Calu3 (cell line): ENCODE results near the gene PPP2R3B. TPM values are rescaled to one million over a fixed set of nuclear protein-coding genes. Genes with fewer than 3 reads are reported as not detected.
"Not testable (repeated sequence)": the region's sequence is repeated elsewhere in the genome, so short reads cannot be mapped to it uniquely, and the experiment has no call there.

Source experiments
- Bru-seq: library from RNA; stranded (reverse); fragments of 400-500 nt; gene quantifications from one replicate; lab custom pipeline; 2021; lab: Mats Ljungman, UMichigan
- BruChase-seq, 2 experiments: library from RNA; stranded (reverse); fragments of 400-500 nt; gene quantifications; one replicate each; lab custom pipeline; 2021; lab: Mats Ljungman, UMichigan
- BruUV-seq: library from RNA; stranded (reverse); fragments of 400-500 nt; replicated peaks from 2 replicates; lab custom pipeline; 2021; lab: Mats Ljungman, UMichigan
- CTCF ChIA-PET: fragments of 300-600 bp; sonication (Branson Sonifier 250); formaldehyde crosslinking; loops from one replicate; lab custom pipeline; 2022; ENCODE audit warnings: antibody characterized with exemption; lab: Charles Lee
- DNase-seq: peaks from one replicate; pipeline ENCODE4 v3.0.0; 2022
- H3K27ac Mint-ChIP-seq: one replicate; pipeline ENCODE4 v1.8.0; 2022; ENCODE audit warnings: mixed read lengths; ENCODE audit not compliant: unreplicated experiment
- H3K27me3 Mint-ChIP-seq: one replicate; pipeline ENCODE4 v1.8.0; 2022; ENCODE audit warnings: mixed read lengths; ENCODE audit not compliant: unreplicated experiment
- H3K36me3 Mint-ChIP-seq: one replicate; pipeline ENCODE4 v1.8.0; 2022; ENCODE audit warnings: mild to moderate bottlenecking, moderate library complexity, mixed read lengths; ENCODE audit not compliant: insufficient read depth, unreplicated experiment
- H3K4me1 Mint-ChIP-seq: one replicate; pipeline ENCODE4 v1.8.0; 2022; ENCODE audit warnings: mild to moderate bottlenecking, low read depth, mixed read lengths; ENCODE audit not compliant: unreplicated experiment
- H3K4me3 Mint-ChIP-seq: one replicate; pipeline ENCODE4 v1.8.0; 2022; ENCODE audit warnings: mild to moderate bottlenecking, low read depth, moderate library complexity, mixed read lengths; ENCODE audit not compliant: unreplicated experiment
- H3K9me3 Mint-ChIP-seq: one replicate; pipeline ENCODE4 v1.8.0; 2022; ENCODE audit warnings: low read depth, mixed read lengths; ENCODE audit not compliant: unreplicated experiment
- intact Hi-C: fragments of 100-400 bp; cut with micrococcal nuclease; formaldehyde crosslinking; loops from one replicate; pipeline ENCODE4 v1.10.0; 2022; ENCODE audit not compliant: unreplicated experiment
- long read RNA-seq: library from polyadenylated mRNA; stranded (forward); transcript quantifications from one replicate; pipeline ENCODE4 v2.0.0, GENCODE V29; 2022
- total RNA-seq: library from RNA; stranded (reverse); gene quantifications from 2 replicates; pipeline ENCODE4 v1.2.3, GENCODE V29; 2022
- TF ChIP-seq, protein P1 (sequence below): fragments of 200-600 bp; IDR thresholded peaks from one replicate; pipeline ENCODE4 v1.8.0; 2022; ENCODE audit warnings: antibody characterized with exemption; ENCODE audit not compliant: unreplicated experiment

PPP2R3B gene, protein sequence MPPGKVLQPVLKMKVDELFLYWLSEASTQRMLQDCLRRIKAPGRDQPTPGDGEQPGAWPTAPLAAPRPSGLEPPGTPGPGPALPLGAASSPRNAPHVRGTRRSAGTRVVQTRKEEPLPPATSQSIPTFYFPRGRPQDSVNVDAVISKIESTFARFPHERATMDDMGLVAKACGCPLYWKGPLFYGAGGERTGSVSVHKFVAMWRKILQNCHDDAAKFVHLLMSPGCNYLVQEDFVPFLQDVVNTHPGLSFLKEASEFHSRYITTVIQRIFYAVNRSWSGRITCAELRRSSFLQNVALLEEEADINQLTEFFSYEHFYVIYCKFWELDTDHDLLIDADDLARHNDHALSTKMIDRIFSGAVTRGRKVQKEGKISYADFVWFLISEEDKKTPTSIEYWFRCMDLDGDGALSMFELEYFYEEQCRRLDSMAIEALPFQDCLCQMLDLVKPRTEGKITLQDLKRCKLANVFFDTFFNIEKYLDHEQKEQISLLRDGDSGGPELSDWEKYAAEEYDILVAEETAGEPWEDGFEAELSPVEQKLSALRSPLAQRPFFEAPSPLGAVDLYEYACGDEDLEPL
- total RNA-seq (25.4 and 26.9 TPM in 2 replicates), Bru-seq, nascent RNA (percentile 40 among the genes with signal in this experiment), BruChase-seq, experiment 1, labeled RNA remaining after a 6-hour chase (percentile 45 among the genes with signal in this experiment), BruChase-seq, experiment 2, labeled RNA remaining after a 2-hour chase (percentile 45 among the genes with signal in this experiment)
- long read RNA-seq, transcript PPP2R3B-202 (13 exons, 2,151 nt) = major isoform, 13 of 21 reads
- long read RNA-seq, partial matches to known transcripts = 3 of 21 reads
- long read RNA-seq, other reads (novel, unspliced or antisense) = 5 of 21 reads

DNA sequence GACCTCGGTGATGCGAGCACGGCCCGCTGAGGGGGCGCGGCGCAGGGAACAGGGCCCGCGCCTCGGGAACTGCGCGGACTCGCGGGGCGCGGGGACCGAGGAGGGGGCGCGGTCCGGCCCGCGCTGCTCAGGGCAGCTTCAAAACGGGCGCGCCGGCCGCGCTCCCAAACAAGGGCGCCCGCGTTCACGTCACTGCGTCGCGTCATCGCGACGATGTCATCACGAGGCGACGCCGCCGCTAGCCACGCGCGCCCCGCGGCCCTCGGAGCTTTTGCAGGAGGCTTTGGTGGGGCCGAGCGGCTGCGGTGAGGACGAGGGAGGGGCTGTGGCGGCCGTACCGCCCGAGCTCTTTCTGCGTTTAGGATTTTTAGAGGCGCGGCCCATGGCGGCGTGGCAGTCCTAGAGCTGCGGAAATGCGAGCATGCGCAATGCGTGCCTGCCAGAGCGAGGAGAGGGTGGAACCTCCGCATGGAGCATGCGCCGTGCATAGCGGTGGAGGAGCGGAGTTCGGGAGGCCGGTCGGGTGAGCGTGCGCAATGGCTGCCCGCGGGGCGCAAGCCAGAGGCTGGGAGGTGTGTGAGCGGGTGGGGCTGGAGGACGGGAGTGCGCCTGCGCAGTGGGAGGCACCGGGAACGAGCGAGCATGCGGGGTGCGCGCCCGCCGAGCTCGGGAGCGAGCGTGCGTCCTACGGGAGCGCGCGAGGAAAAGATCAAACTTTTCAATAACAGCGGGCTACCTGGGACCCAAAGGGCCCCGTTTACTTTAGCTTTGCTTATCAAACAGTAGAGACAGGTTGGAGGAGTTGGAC, at the start of gene PPP2R3B:
Gene PPP2R3B (minus strand): TSS at position 140 of the 808 bp plus-strand sequence. CDS start 216 bp downstream, outside the sequence.
- H3K9me3 Mint-ChIP-seq = no peaks in the 10 kb centered on the region
- intact Hi-C loops = no loop called here
- H3K4me1 Mint-ChIP-seq = no peaks in the 10 kb centered on the region
- TF ChIP-seq, protein P1, sequence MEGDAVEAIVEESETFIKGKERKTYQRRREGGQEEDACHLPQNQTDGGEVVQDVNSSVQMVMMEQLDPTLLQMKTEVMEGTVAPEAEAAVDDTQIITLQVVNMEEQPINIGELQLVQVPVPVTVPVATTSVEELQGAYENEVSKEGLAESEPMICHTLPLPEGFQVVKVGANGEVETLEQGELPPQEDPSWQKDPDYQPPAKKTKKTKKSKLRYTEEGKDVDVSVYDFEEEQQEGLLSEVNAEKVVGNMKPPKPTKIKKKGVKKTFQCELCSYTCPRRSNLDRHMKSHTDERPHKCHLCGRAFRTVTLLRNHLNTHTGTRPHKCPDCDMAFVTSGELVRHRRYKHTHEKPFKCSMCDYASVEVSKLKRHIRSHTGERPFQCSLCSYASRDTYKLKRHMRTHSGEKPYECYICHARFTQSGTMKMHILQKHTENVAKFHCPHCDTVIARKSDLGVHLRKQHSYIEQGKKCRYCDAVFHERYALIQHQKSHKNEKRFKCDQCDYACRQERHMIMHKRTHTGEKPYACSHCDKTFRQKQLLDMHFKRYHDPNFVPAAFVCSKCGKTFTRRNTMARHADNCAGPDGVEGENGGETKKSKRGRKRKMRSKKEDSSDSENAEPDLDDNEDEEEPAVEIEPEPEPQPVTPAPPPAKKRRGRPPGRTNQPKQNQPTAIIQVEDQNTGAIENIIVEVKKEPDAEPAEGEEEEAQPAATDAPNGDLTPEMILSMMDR = no peak
- H3K4me3 Mint-ChIP-seq = peak within 1 kb of the TSS; percentile 98
- peak; percentile 96 for DNase-seq
- CTCF ChIA-PET = no interaction called here
- no TSS peak for BruUV-seq
- H3K27me3 Mint-ChIP-seq = no peaks in the 10 kb centered on the region
- peaks cover 10% of the 10 kb centered on the region for H3K36me3 Mint-ChIP-seq
- H3K27ac Mint-ChIP-seq = peak within 1 kb of the TSS; percentile 99

DNA sequence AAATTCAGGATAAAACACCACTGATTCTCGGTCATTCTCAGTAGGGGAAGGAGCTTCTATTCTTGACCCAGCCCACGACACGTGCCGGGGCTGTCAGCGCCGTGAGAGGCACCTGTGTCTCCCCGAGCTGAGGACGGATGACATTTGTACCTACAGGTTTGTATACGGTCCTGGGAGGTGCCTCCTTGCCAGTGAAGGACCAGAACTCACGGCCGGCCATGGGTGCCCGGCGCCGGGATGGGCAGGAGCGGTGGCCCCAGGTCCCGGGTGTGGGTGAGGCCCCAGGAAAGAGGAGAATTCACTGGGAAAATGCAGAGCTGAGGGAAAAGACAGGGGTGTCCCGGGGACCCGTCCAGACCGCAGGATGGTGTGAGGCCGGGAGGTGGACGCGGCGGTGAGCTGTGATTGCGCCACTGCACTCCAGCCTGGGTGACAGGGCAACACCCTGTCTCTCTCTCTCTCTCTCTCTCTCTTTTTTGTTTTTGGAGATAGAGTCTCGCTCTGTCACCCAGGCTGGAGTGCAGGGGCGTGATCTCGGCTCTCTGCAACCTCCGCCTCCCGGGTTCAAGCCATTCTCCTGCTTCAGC, 48.9 kb upstream of the PPP2R3B start:
- Mint-ChIP-seq H3K36me3 (peaks cover 6% of the 10 kb centered on the region), H3K27me3 (peaks cover 34% of the 10 kb centered on the region), H3K4me1 (peaks cover 15% of the 10 kb centered on the region), H3K9me3 (peaks cover 18% of the 10 kb centered on the region), H3K4me3 (no peak overlapping the region), H3K27ac (no peak overlapping the region)
- TF ChIP-seq, protein P1 = no peak
- CTCF ChIA-PET = no interaction called here
- no peak for DNase-seq
- intact Hi-C loops = no loop called here
- no TSS peak for BruUV-seq

DNA sequence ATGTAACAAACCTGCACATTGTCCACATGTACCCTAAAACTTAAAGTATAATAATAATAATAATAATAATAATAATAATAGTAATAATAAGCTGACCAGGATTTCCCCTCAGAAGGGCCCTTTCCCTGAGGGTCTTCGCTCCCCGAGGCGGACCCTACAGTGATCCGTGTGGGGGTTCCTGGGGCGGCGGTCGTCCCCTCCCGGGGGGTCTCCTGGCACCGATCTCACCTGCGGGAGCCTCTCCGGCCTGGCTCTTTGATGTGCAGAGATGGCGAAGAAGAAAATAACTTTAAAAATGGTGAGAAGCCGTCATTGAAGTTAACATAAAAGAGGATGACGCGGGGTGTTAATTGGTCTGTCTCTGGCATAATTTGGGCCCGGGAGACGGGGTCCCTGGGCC, 48.2 kb upstream of the PPP2R3B start:
- no peak for DNase-seq
- no peak overlapping the region for H3K4me3 Mint-ChIP-seq
- intact Hi-C loops = no loop called here
- H3K27me3 Mint-ChIP-seq = peaks cover 29% of the 10 kb centered on the region
- H3K9me3 Mint-ChIP-seq = peaks cover 13% of the 10 kb centered on the region
- CTCF ChIA-PET = no interaction called here
- H3K27ac Mint-ChIP-seq = no peak overlapping the region
- TF ChIP-seq, protein P1 = no peak
- no TSS peak for BruUV-seq
- H3K36me3 Mint-ChIP-seq = peaks cover 6% of the 10 kb centered on the region
- peaks cover 15% of the 10 kb centered on the region for H3K4me1 Mint-ChIP-seq

DNA sequence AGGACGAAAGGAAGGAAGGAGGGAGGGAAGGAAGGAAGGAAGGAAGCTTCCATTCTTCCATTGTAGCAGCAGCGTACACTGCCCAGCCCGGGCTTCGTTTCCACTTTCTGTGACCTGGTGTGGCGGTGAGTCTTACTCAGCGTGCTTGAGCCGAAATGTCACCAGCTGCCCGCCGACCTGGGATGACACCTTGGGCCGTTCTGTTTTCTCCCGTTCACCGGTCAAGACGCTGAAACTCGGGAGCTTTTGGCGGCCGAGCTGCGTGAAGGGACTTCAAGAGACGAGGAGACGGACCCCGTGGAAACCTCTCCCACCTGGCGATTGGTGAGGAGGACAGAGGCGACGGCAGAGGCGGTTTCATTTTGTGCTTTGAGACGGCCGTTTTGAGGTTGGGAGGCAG, 47.1 kb upstream of the PPP2R3B start:
- Mint-ChIP-seq H3K36me3 (peaks cover 6% of the 10 kb centered on the region), H3K9me3 (peaks cover 9% of the 10 kb centered on the region), H3K4me1 (peaks cover 15% of the 10 kb centered on the region), H3K4me3 (no peak overlapping the region), H3K27me3 (peaks cover 21% of the 10 kb centered on the region), H3K27ac (no peak overlapping the region)
- CTCF ChIA-PET = no interaction called here
- intact Hi-C loops = no loop called here
- TF ChIP-seq, protein P1 = no peak
- no peak for DNase-seq
- no TSS peak for BruUV-seq

DNA sequence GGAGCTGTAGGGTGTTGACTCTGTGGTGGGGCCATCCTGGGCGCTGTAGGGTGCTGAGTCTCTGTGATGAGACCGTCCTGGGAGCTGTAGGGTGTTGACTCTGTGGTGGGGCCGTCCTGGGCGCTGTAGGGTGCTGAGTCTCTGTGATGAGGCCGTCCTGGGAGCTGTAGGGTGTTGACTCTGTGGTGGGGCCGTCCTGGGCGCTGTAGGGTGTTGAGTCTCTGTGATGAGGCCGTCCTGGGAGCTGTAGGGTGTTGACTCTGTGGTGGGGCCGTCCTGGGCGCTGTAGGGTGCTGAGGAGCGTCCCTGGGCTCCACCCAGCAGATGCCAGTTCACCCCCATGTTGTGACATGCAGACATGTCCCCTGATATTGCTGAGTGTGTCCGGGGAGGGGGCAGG, 46.0 kb upstream of the PPP2R3B start:
- DNase-seq, intact Hi-C loops, H3K4me3 Mint-ChIP-seq, H3K36me3 Mint-ChIP-seq, H3K27ac Mint-ChIP-seq, BruUV-seq, H3K9me3 Mint-ChIP-seq, CTCF ChIA-PET: not testable (repeated sequence)
- Mint-ChIP-seq H3K27me3 (peaks cover 21% of the 10 kb centered on the region), H3K4me1 (peaks cover 15% of the 10 kb centered on the region)
